HG03571 (cell line): Measurements from ENCODE around the gene DMXL2.
"Not testable (repeated sequence)": the region's sequence is repeated elsewhere in the genome, so short reads cannot be mapped to it uniquely, and the experiment has no call there.

Experiments
- ATAC-seq: cut with Tn5 transposase; IDR thresholded peaks from one replicate; pipeline ENCODE4 v1.9.1; 2021; ENCODE audit not compliant: unreplicated experiment

The DMXL2 gene

DNA sequence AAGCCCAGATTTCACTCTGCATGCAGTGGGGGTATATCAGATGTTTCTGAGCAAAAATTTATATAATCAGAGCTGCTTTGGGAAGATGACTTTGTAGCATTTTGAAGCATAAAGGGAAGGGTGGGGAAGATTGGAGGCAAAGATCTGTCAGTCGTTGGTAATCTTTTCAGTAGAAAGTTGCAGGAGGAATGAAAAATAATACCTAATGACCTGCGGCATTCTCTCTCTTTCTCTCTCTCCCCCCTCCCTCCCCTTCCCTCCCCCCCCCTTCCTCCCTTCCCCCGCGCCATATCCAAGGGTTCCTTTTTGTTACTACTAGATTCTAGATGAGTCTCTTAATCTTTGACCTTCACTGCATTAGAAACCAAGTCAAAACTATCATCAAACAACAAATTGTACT, 1.5 kb upstream of the DMXL2 start:
- ATAC-seq: no peak

- ATAC-seq: no peak
These were observed 891 bp upstream of the DMXL2 start for GRCh38 chr15:51623386-51623938.

DNA sequence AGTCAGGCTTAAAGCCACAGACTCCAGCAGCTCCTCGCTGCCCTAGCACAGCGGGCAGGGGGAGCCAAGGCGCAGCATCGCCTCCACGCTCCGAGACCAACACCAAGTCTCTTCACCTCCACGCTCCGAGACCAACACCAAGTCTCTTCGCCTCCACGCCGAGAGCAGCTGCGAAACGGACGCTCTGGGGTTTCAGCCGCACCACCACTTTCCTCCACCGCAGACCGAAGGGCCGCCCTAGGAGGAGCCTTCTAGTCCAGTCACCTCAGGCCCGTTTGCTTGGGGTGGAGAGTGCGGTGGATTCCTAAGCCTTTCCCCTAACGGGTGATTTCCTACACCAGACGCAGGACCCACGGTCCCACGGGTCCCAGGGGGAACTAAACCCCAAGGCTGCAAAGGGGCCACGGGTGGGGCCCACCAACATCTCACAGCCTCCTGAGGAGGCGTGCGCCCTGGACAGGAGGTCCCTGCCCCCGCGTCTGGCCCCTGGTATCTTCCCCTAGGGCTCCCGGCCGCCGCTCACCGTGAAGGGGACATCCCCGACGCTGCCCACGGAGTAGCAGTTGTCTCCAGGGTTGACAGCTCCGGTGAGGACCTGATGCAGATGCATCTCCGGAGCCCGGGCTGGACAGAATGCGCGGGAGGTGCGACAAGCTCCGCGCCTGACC, 501 bp downstream of the DMXL2 start:
- peak; percentile 42 for ATAC-seq

GRCh38 chr15:51621155-51621765, 1.3 kb downstream of the DMXL2 start:
- ATAC-seq: no peak

- no peak for ATAC-seq
These were observed 1.9 kb downstream of the DMXL2 start for GRCh38 chr15:51620641-51621040.

DNA sequence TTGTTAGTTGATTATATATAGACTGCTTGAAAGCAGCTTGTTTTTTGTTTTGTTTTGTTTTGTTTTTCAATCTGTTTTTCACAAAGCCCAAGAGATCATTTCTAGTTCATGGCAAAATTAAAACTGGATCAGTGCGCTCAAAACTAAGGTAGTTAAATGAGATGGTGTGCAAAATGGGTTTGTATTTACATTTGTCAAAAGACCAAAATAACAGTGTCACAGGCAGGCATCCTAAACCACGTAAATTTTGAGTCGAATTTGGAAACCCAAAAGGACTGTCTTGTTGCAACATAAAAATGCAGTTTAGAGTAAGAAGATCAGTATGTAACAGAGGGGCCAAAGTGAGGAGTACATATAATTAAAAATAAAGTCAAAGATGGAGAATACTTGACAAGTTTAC, 2.4 kb downstream of the DMXL2 start:
- no peak for ATAC-seq

GRCh38 chr15:51619331-51620035, 3.1 kb downstream of the DMXL2 start:
- no peak for ATAC-seq

- no peak for ATAC-seq
These were observed 4.7 kb downstream of the DMXL2 start for GRCh38 chr15:51617886-51618285.

GRCh38 chr15:51613951-51614350, 8.6 kb downstream of the DMXL2 start:
- ATAC-seq: no peak

GRCh38 chr15:51612669-51613068, 9.9 kb downstream of the DMXL2 start:
- ATAC-seq: not testable (repeated sequence)

DNA sequence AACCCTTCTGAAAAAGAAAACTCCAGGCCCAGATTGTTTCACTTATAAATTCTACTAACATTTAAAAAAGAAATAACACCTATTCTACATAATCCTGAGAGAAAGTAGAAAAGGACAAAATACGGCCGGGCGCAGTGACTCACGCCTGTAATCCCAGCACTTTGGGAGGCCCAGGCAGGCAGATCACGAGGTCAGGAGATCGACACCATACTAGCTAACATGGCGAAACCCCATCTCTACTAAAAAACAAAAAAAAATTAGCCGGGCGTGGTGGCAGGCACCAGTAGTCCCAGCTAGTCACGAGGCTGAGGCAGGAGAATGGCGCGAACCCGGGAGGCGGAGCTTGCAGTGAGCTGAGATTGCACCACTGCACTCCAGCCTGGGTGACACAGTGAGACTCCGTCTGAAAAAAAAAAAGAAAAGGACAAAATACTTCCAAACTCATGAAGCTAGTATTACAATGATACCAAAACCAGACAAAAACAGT, 19.1 kb downstream of the DMXL2 start:
- not testable (repeated sequence) for ATAC-seq

DNA sequence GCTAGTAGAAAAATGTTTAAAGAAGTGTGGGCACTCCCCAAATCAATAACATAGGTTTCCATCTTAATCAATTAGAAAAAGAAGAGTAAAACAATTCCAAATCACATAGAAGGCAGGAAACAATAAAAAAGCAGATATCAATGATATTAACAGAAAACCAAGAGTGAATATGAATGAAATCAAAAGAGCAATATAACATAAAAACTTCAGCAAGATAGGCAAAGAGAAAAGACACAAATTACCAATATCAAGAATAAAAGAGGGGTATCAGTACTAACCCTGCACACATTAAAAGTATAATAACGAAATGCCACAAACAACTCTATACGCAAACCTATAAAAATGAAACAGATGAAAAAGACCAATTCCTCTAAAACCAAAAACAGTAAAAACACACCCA, 19.6 kb downstream of the DMXL2 start:
- no peak for ATAC-seq

- ATAC-seq: no peak
These were observed 20.1 kb downstream of the DMXL2 start for GRCh38 chr15:51602484-51602883.

DNA sequence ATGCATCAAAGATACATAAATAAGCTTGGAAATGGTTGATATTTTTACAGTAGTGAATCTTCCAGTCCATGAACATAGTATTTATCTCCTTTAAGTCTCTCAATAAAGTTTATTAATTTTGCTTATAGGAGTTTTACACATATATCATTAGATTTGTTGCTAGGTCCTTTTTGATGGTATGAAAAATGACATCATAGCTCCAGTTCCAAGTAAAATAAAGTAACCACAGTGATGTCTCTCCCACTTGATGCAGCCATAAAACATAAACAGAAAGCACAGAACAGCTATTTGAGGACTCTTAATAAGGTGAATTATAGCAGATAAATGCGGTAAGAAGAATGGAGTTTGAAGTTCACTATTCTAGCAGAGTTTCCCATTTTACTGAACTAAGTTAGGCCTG, 20.8 kb downstream of the DMXL2 start:
- no peak for ATAC-seq

- ATAC-seq: no peak
These were observed 22.5 kb downstream of the DMXL2 start for GRCh38 chr15:51600114-51600513.

DNA sequence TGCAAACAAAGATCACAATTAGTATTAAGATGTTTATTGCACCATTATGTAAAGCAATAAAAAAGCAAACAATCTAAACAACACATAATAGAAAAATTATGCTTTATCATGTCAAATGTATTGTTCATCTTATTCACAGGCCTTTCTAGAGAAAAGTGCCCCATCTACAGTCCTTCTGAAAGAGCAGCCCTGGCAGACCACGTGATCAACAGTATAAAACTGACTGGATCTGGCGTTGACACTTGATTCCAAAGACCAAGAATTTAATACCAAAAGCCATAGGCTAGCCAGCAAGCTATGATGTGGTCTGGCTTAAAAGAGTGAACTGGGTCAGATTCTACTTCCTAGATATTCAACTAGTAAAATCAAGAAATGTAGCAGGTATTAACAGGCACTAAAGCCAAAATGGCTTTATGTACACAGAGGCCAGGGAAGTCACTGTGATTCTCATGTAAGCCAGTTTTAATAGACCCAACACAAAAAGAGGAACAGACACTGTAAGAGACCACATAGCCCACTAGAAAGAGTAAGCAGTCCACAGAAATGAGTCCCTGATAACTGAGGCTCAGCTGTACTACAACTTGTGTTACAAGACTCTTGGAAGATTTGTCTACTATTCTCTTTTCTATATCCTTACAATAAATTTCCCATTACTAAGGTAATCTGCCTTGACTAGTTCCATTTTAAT, 32.5 kb downstream of the DMXL2 start:
- ATAC-seq: no peak

GRCh38 chr15:51588966-51589365, 33.6 kb downstream of the DMXL2 start:
- no peak for ATAC-seq

GRCh38 chr15:51585986-51586385, 36.6 kb downstream of the DMXL2 start:
- ATAC-seq: no peak

GRCh38 chr15:51580982-51581381, 41.6 kb downstream of the DMXL2 start:
- ATAC-seq: no peak

DNA sequence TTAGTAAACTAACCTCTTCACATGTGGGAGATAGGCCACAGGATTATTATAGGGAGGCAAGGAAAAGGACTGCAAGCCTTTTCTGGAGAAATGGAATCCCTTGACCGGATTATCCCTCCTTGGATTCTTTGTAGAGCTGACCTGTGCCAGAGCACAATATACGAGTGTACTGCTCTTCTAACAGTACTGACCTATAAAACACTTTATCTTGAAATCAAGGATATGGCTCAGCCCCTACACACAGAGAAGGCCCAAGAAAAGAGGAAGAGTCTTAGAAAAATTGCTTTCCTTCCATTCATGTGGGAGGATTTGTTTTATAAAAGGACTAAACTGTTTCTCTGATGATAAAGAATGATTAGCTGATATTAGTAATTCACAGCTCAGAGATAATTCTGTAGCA, 42.2 kb downstream of the DMXL2 start:
- ATAC-seq: no peak

GRCh38 chr15:51579012-51579411, 43.6 kb downstream of the DMXL2 start:
- ATAC-seq: no peak
